Measurements from ENCODE around the gene C2orf76. TPM values are rescaled to one million over a fixed set of nuclear protein-coding genes. Genes with fewer than 3 reads are reported as not detected.
A peak's percentile ranks its signal among the peaks of the same experiment; 100 is the strongest.

C2orf76 gene
- total and polyA plus RNA-seq, 2 experiments from 2014 or later = 3.0 to 26.2 TPM

DNA sequence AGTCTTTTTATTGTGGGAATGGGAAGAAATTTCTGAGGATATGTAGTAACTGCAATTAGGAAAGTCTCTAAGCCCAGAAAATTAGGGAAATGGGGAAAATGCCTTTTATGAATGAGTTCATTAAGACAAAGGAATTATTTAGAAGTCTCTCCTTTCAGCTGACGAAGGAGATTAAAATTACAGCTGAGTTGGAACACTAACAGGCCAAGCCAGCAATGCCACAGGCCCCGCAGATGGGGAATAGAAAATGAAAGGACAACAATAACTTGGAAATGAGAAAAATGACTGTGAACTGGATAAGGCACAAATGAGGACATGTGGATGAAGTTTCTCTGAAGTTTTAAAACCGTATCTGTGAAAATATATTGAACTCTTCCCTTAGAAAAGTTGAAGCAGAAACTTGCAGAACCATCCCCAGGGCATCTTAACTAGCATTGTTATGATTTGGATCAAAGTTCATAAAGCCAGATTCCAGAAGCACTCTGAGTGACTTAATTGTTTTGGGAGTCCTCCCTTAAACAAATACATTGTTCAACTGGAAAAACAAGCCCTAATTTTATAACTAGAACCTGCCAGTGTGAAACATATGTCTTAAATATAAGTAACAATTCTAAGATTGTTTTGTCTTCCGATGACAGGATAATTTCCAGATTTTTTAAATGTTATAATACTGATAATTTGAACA is 51.3 kb downstream of the C2orf76 start:
- Histone ChIP-seq H2AFZ (peak overlapping the region; percentile 52; the same call in 1 of the 2 replicates), H4K20me1 (ENCODE audit: insufficient read depth) (no peaks in the 10 kb centered on the region), H3K9me3 (ENCODE audit: low read depth) (no peaks in the 10 kb centered on the region), H3F3A (ENCODE audit: insufficient read depth) (no peaks in the 10 kb centered on the region), H3K4me3 (no peak overlapping the region), H3K4me1 (ENCODE audit: insufficient read depth) (no peaks in the 10 kb centered on the region), H3K27me3 (replicated peaks; ENCODE audit: insufficient read depth) (no peaks in the 10 kb centered on the region), H3K27ac (no peak overlapping the region), H3K9me2 (ENCODE audit: insufficient read depth) (no peaks in the 10 kb centered on the region), H3K79me2 (ENCODE audit: insufficient read depth) (no peaks in the 10 kb centered on the region), H3K4me2 (ENCODE audit: unreplicated experiment) (no peak overlapping the region), H3K36me3 (ENCODE audit: low read depth) (no peaks in the 10 kb centered on the region), H3K9ac (no peak overlapping the region)
- WGBS, 2 experiments (ENCODE audit: low coverage in 1 of 2, low lambda C conversion rate in 2 of 2, missing lambda C conversion rate in 2 of 2) = 19 to 23% methylated on average over 4 of the region's 4 CpGs
- in situ Hi-C loops (cut with MboI) = no loop called here
- DNase-seq = peak; percentile 5
- TF ChIP-seq EZH2phosphoT487 (IDR thresholded peaks at IDR 0.05; ENCODE audit: insufficient read depth, low read depth) = no peak
- no peak for TF ChIP-seq EZH2 (IDR thresholded peaks at IDR 0.05; ENCODE audit: insufficient read depth, poor library complexity, severe bottlenecking)

GRCh38 chr2:119311831-119312230 is 54.8 kb downstream of the C2orf76 start:
- Histone ChIP-seq H3K79me2 (ENCODE audit: insufficient read depth) (no peaks in the 10 kb centered on the region), H3K9me2 (ENCODE audit: insufficient read depth) (no peaks in the 10 kb centered on the region), H3K36me3 (ENCODE audit: low read depth) (no peaks in the 10 kb centered on the region), H2AFZ (no peak overlapping the region), H3K4me1 (ENCODE audit: insufficient read depth) (0 out of 2 replicates have a peak, but pooled peaks cover 3% of the 10 kb centered on the region), H3K4me2 (ENCODE audit: unreplicated experiment) (no peak overlapping the region), H4K20me1 (ENCODE audit: insufficient read depth) (no peaks in the 10 kb centered on the region), H3K27ac (no peak overlapping the region), H3K9ac (no peak overlapping the region), H3F3A (ENCODE audit: insufficient read depth) (no peaks in the 10 kb centered on the region), H3K9me3 (ENCODE audit: low read depth) (no peaks in the 10 kb centered on the region), H3K4me3 (no peak overlapping the region), H3K27me3 (replicated peaks; ENCODE audit: insufficient read depth) (no peaks in the 10 kb centered on the region)
- no peak for DNase-seq
- TF ChIP-seq EZH2phosphoT487 (IDR thresholded peaks at IDR 0.05; ENCODE audit: insufficient read depth, low read depth) (no peak), EZH2 (IDR thresholded peaks at IDR 0.05; ENCODE audit: insufficient read depth, poor library complexity, severe bottlenecking) (no peak)
- in situ Hi-C loops (cut with MboI) = no loop called here
- WGBS, 2 experiments (ENCODE audit: low coverage in 1 of 2, low lambda C conversion rate in 2 of 2, missing lambda C conversion rate in 2 of 2) = 88 to 89% methylated on average over 9 of the region's 9 CpGs

- no peak overlapping the region for H3K4me2 ChIP-seq (ENCODE audit: unreplicated experiment)
- DNase-seq = no peak
- 77 to 78% methylated on average over 5 of the region's 5 CpGs for WGBS, 2 experiments (ENCODE audit: low coverage in 1 of 2, low lambda C conversion rate in 2 of 2, missing lambda C conversion rate in 2 of 2)
- no peak overlapping the region for H3K4me3 ChIP-seq
- no peaks in the 10 kb centered on the region for H3F3A ChIP-seq (ENCODE audit: insufficient read depth)
- H2AFZ ChIP-seq = no peak overlapping the region
- in situ Hi-C loops (cut with MboI) = no loop called here
- 0 out of 2 replicates have a peak, but pooled peaks cover 8% of the 10 kb centered on the region for H3K4me1 ChIP-seq (ENCODE audit: insufficient read depth)
- H3K79me2 ChIP-seq (ENCODE audit: insufficient read depth) = no peaks in the 10 kb centered on the region
- no peaks in the 10 kb centered on the region for H4K20me1 ChIP-seq (ENCODE audit: insufficient read depth)
- no peaks in the 10 kb centered on the region for H3K27me3 ChIP-seq (replicated peaks; ENCODE audit: insufficient read depth)
- TF ChIP-seq EZH2 (IDR thresholded peaks at IDR 0.05; ENCODE audit: insufficient read depth, poor library complexity, severe bottlenecking) (no peak), EZH2phosphoT487 (IDR thresholded peaks at IDR 0.05; ENCODE audit: insufficient read depth, low read depth) (no peak)
- H3K9ac ChIP-seq = no peak overlapping the region
- H3K27ac ChIP-seq = no peak overlapping the region
- H3K9me3 ChIP-seq (ENCODE audit: low read depth) = no peaks in the 10 kb centered on the region
- no peaks in the 10 kb centered on the region for H3K36me3 ChIP-seq (ENCODE audit: low read depth)
- no peaks in the 10 kb centered on the region for H3K9me2 ChIP-seq (ENCODE audit: insufficient read depth)
These were observed 55.3 kb downstream of the C2orf76 start for GRCh38 chr2:119311371-119311770.

GRCh38 chr2:119308793-119309330 is 57.8 kb downstream of the C2orf76 start:
- no peak for DNase-seq
- Histone ChIP-seq H3F3A (ENCODE audit: insufficient read depth) (no peaks in the 10 kb centered on the region), H3K9me3 (ENCODE audit: low read depth) (no peaks in the 10 kb centered on the region), H2AFZ (no peak overlapping the region), H3K9ac (no peak overlapping the region), H3K27ac (no peak overlapping the region), H3K4me3 (no peak overlapping the region), H3K4me1 (ENCODE audit: insufficient read depth) (0 out of 2 replicates have a peak, but pooled peaks cover 9% of the 10 kb centered on the region), H4K20me1 (ENCODE audit: insufficient read depth) (no peaks in the 10 kb centered on the region), H3K4me2 (ENCODE audit: unreplicated experiment) (no peak overlapping the region), H3K79me2 (ENCODE audit: insufficient read depth) (no peaks in the 10 kb centered on the region), H3K27me3 (replicated peaks; ENCODE audit: insufficient read depth) (no peaks in the 10 kb centered on the region), H3K36me3 (ENCODE audit: low read depth) (no peaks in the 10 kb centered on the region), H3K9me2 (ENCODE audit: insufficient read depth) (no peaks in the 10 kb centered on the region)
- WGBS, 2 experiments (ENCODE audit: low coverage in 1 of 2, low lambda C conversion rate in 2 of 2, missing lambda C conversion rate in 2 of 2) = 92 to 98% methylated on average over 4 of the region's 4 CpGs
- in situ Hi-C loops (cut with MboI) = no loop called here
- TF ChIP-seq EZH2 (IDR thresholded peaks at IDR 0.05; ENCODE audit: insufficient read depth, poor library complexity, severe bottlenecking) = no peak
- TF ChIP-seq EZH2phosphoT487 (IDR thresholded peaks at IDR 0.05; ENCODE audit: insufficient read depth, low read depth) = no peak
